NCI-H748 (cell line): ENCODE measurements around the gene YPEL5.
A peak's percentile ranks its signal among the peaks of the same experiment; 100 is the strongest.

Experiments
- DNase-seq: peaks from one replicate; lab custom pipeline; 2025; ENCODE audit not compliant: unreplicated experiment; lab: John Stamatoyannopoulos, UW

YPEL5 gene

GRCh38 chr2:30164131-30164925 is 17.5 kb downstream of the YPEL5 start:
- DNase-seq: no peak

- peak; percentile 86 for DNase-seq
These were observed 18.3 kb downstream of the YPEL5 start for GRCh38 chr2:30165050-30165520.

GRCh38 chr2:30165617-30166016 is 18.8 kb downstream of the YPEL5 start:
- no peak for DNase-seq

- no peak for DNase-seq
These were observed 25.8 kb downstream of the YPEL5 start for GRCh38 chr2:30172627-30173026.

- DNase-seq: no peak
These were observed 30.6 kb downstream of the YPEL5 start for GRCh38 chr2:30177440-30177839.

- DNase-seq: no peak
These were observed 31.1 kb downstream of the YPEL5 start for GRCh38 chr2:30177956-30178355.

GRCh38 chr2:30178618-30179434 is 32.0 kb downstream of the YPEL5 start:
- peak; percentile 8 for DNase-seq

GRCh38 chr2:30179536-30179935 is 32.7 kb downstream of the YPEL5 start:
- DNase-seq: no peak

- no peak for DNase-seq
These were observed 33.4 kb downstream of the YPEL5 start for GRCh38 chr2:30180226-30180625.

GRCh38 chr2:30181176-30181575 is 34.4 kb downstream of the YPEL5 start:
- DNase-seq: no peak

GRCh38 chr2:30184035-30184434 is 37.2 kb downstream of the YPEL5 start:
- no peak for DNase-seq

- no peak for DNase-seq
These were observed 38.4 kb downstream of the YPEL5 start for GRCh38 chr2:30185178-30185577.

GRCh38 chr2:30188292-30188691 is 41.5 kb downstream of the YPEL5 start:
- peak; percentile 30 for DNase-seq

- no peak for DNase-seq
These were observed 43.8 kb downstream of the YPEL5 start for GRCh38 chr2:30190637-30191036.

- DNase-seq: no peak
These were observed 44.3 kb downstream of the YPEL5 start for GRCh38 chr2:30191107-30191506.

- no peak for DNase-seq
These were observed 45.0 kb downstream of the YPEL5 start for GRCh38 chr2:30191819-30192271.

- DNase-seq: no peak
These were observed 45.5 kb downstream of the YPEL5 start for GRCh38 chr2:30192314-30192713.

GRCh38 chr2:30193104-30193681 is 46.4 kb downstream of the YPEL5 start:
- no peak for DNase-seq

- DNase-seq: no peak
These were observed 47.6 kb downstream of the YPEL5 start for GRCh38 chr2:30194421-30194820.

- no peak for DNase-seq
These were observed 48.2 kb downstream of the YPEL5 start for GRCh38 chr2:30195016-30195415.

GRCh38 chr2:30197570-30198192 is 50.9 kb downstream of the YPEL5 start:
- no peak for DNase-seq
